Trophoblast cell (in vitro differentiated cells and primary cell): ENCODE results near the gene KCNJ1.

Experiments used
- DNase-seq, 2 donors: peaks; one replicate each; pipeline ENCODE4 v3.0.0-alpha.2; 2016
- H2AFZ ChIP-seq: 2 replicates; pipeline ENCODE4 v1.6.1; 2013; ENCODE audit warnings: low read length, moderate library complexity, mild to moderate bottlenecking; ENCODE audit not compliant: insufficient read depth, poor library complexity
- H2AK5ac ChIP-seq: 2 replicates; pipeline ENCODE4 v1.6.1; 2013; ENCODE audit warnings: mild to moderate bottlenecking, low read length
- H2BK120ac ChIP-seq: 2 replicates; pipeline ENCODE4 v1.6.1; 2013; ENCODE audit warnings: low read length, mild to moderate bottlenecking, moderate library complexity; ENCODE audit not compliant: insufficient read depth, poor library complexity
- H2BK12ac ChIP-seq: 2 replicates; pipeline ENCODE4 v1.6.1; 2013; ENCODE audit warnings: mild to moderate bottlenecking, low read length, moderate library complexity
- H2BK5ac ChIP-seq: 2 replicates; pipeline ENCODE4 v1.6.1; 2013; ENCODE audit warnings: low read length, low read depth, moderate library complexity, mild to moderate bottlenecking; ENCODE audit not compliant: poor library complexity
- H3K14ac ChIP-seq: 2 replicates; pipeline ENCODE4 v1.6.1; 2013; ENCODE audit warnings: mild to moderate bottlenecking, low read length
- H3K18ac ChIP-seq: 2 replicates; pipeline ENCODE4 v1.6.1; 2013; ENCODE audit warnings: mild to moderate bottlenecking, low read length
- H3K23ac ChIP-seq: 2 replicates; pipeline ENCODE4 v1.6.1; 2013; ENCODE audit warnings: low read length
- H3K27ac ChIP-seq: 2 replicates; pipeline ENCODE4 v1.5.1; 2013; ENCODE audit warnings: low read depth, mild to moderate bottlenecking, inconsistent platforms, low read length, moderate library complexity
- H3K27me3 ChIP-seq: 2 replicates; pipeline ENCODE4 v1.6.1; 2013; ENCODE audit warnings: inconsistent platforms, mild to moderate bottlenecking, low read length, moderate library complexity; ENCODE audit not compliant: insufficient read depth
- H3K36me3 ChIP-seq, 2 experiments: 1 replicate in 1 of 2; 2 replicates in 1 of 2; pipeline ENCODE4 v1.6.1; 2013; ENCODE audit warnings: low read length in 2 of 2, mild to moderate bottlenecking in 2 of 2, moderate library complexity in 1 of 2; ENCODE audit not compliant: insufficient read depth in 2 of 2, control insufficient read depth in 1 of 2
- H3K4ac ChIP-seq: 2 replicates; pipeline ENCODE4 v1.6.1; 2013; ENCODE audit warnings: low read depth, mild to moderate bottlenecking, low read length, moderate library complexity
- H3K4me1 ChIP-seq, 2 experiments: 1 replicate in 1 of 2; 2 replicates in 1 of 2; pipeline ENCODE4 v1.6.1; 2013; ENCODE audit warnings: low read length in 2 of 2, mild to moderate bottlenecking in 2 of 2, moderate library complexity in 1 of 2; ENCODE audit not compliant: insufficient read depth in 2 of 2, control insufficient read depth in 1 of 2
- H3K4me2 ChIP-seq: 2 replicates; pipeline ENCODE4 v1.6.1; 2013; ENCODE audit warnings: inconsistent platforms, mild to moderate bottlenecking, low read length, moderate library complexity
- H3K4me3 ChIP-seq: 2 replicates; pipeline ENCODE4 v1.5.1; 2013; ENCODE audit warnings: mild to moderate bottlenecking, low read depth, low read length, inconsistent platforms
- H3K79me1 ChIP-seq: one replicate; pipeline ENCODE4 v1.6.1; 2013; ENCODE audit warnings: low read length
- H3K79me2 ChIP-seq: 2 replicates; pipeline ENCODE4 v1.6.1; 2013; ENCODE audit warnings: low read length, mild to moderate bottlenecking; ENCODE audit not compliant: control insufficient read depth, insufficient read depth, poor library complexity
- H3K9ac ChIP-seq: 2 replicates; pipeline ENCODE4 v1.6.1; 2013; ENCODE audit warnings: mild to moderate bottlenecking, low read length
- H3K9me3 ChIP-seq: 2 replicates; pipeline ENCODE4 v1.6.1; 2013; ENCODE audit warnings: low read depth, mild to moderate bottlenecking, control low read depth, inconsistent platforms, low read length; ENCODE audit not compliant: insufficient read depth
- H4K12ac ChIP-seq: 2 replicates; pipeline ENCODE4 v1.6.1; 2013; ENCODE audit warnings: low read depth, mild to moderate bottlenecking, low read length, moderate library complexity
- H4K8ac ChIP-seq: 2 replicates; pipeline ENCODE4 v1.6.1; 2013; ENCODE audit warnings: low read depth, mild to moderate bottlenecking, low read length, moderate library complexity
- H4K91ac ChIP-seq: one replicate; pipeline ENCODE4 v1.6.1; 2013; ENCODE audit warnings: low read depth, mild to moderate bottlenecking, low read length, moderate library complexity
- WGBS: extraction: QIAGEN DNeasy Blood & Tissue Kit; methylation state at CpG from one replicate; pipeline ENCODE4 v1.1.7; 2013; ENCODE audit warnings: missing lambda C conversion rate; ENCODE audit not compliant: insufficient read length, insufficient coverage; ENCODE audit errors: extremely low coverage; 5-methylcytosine and 5-hydroxymethylcytosine counted together

Gene KCNJ1

GRCh38 chr11:128852327-128853023, 14.6 kb downstream of the KCNJ1 start:
- no CpG with 5 or more reads among the region's 13 CpGs for WGBS
- Histone ChIP-seq H2BK120ac (no peak overlapping the region), H2BK5ac (no peak overlapping the region), H3K9me3 (no peaks in the 10 kb centered on the region), H3K79me1 (no peaks in the 10 kb centered on the region), H3K27ac (no peak overlapping the region), H3K23ac (no peak overlapping the region), H4K12ac (no peak overlapping the region), H3K79me2 (no peaks in the 10 kb centered on the region), H3K4me3 (no peak overlapping the region), H3K4me1 (no peaks in the 10 kb centered on the region), H3K14ac (no peak overlapping the region), H2BK12ac (no peak overlapping the region), H3K4ac (no peak overlapping the region), H3K27me3 (no peaks in the 10 kb centered on the region), H3K36me3 (no peaks in the 10 kb centered on the region), H3K18ac (no peak overlapping the region), H3K4me2 (no peak overlapping the region), H2AFZ (no peak overlapping the region), H4K8ac (no peak overlapping the region), H2AK5ac (no peak overlapping the region), H4K91ac (no peak overlapping the region), H3K9ac (no peak overlapping the region)
- DNase-seq = no peak

- no peak overlapping the region for H2AK5ac ChIP-seq
- DNase-seq = peak; percentile 52 to 60
- no peak overlapping the region for H2BK12ac ChIP-seq
- no peak overlapping the region for H4K8ac ChIP-seq
- H3K9me3 ChIP-seq = no peaks in the 10 kb centered on the region
- no peak overlapping the region for H3K4ac ChIP-seq
- no peaks in the 10 kb centered on the region for H3K36me3 ChIP-seq
- H3K4me1 ChIP-seq = no peaks in the 10 kb centered on the region
- no peak overlapping the region for H3K9ac ChIP-seq
- H3K4me2 ChIP-seq = no peak overlapping the region
- no peak overlapping the region for H3K23ac ChIP-seq
- H2BK5ac ChIP-seq = no peak overlapping the region
- H3K27me3 ChIP-seq = no peaks in the 10 kb centered on the region
- no peak overlapping the region for H3K4me3 ChIP-seq
- no peak overlapping the region for H3K27ac ChIP-seq
- WGBS = no CpG with 5 or more reads among the region's 10 CpGs
- H2AFZ ChIP-seq = no peak overlapping the region
- H2BK120ac ChIP-seq = no peak overlapping the region
- no peaks in the 10 kb centered on the region for H3K79me1 ChIP-seq
- H4K91ac ChIP-seq = no peak overlapping the region
- H3K79me2 ChIP-seq = no peaks in the 10 kb centered on the region
- H4K12ac ChIP-seq = no peak overlapping the region
- no peak overlapping the region for H3K14ac ChIP-seq
- H3K18ac ChIP-seq = no peak overlapping the region
These were observed 18.2 kb downstream of the KCNJ1 start for GRCh38 chr11:128848815-128849455.

DNA sequence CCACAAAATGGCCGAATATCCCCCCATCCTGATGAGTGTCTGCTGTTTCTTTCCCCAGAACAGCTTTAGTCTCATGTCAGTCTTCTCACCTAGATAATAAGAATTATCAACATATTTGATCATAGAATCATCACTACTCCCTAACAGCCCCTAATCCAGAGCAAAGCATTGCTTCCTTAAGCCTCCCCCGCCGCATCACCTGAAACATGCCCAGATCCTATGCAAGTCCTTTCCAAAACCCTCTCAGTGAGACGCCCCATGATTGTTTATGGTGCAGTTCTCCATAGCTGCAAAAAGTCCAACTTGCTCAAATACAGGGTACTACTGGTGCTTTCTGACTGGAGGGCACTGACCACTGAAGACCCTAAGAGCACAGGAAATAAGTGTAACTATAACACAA, 20.1 kb downstream of the KCNJ1 start:
- H2BK5ac ChIP-seq = no peak overlapping the region

GRCh38 chr11:128845334-128845780, 21.7 kb downstream of the KCNJ1 start:
- no CpG with 5 or more reads among the region's 2 CpGs for whole genome bisulfite sequencing
- H3K27me3 ChIP-seq = no peaks in the 10 kb centered on the region

More for the DNA sequence above, 20.1 kb downstream of the KCNJ1 start:
- H3K23ac ChIP-seq = no peak overlapping the region
- H3K14ac ChIP-seq = no peak overlapping the region
- H4K12ac ChIP-seq = no peak overlapping the region
- H3K4me1 ChIP-seq = no peaks in the 10 kb centered on the region
- H3K36me3 ChIP-seq = no peaks in the 10 kb centered on the region
- H3K18ac ChIP-seq = no peak overlapping the region
- no CpG with 5 or more reads among the region's 4 CpGs for WGBS
- DNase-seq = no peak
- H3K27me3 ChIP-seq = no peaks in the 10 kb centered on the region
- H3K27ac ChIP-seq = no peak overlapping the region
- no peaks in the 10 kb centered on the region for H3K79me1 ChIP-seq
- no peak overlapping the region for H3K4me2 ChIP-seq
- no peak overlapping the region for H3K4ac ChIP-seq
- H2BK12ac ChIP-seq = no peak overlapping the region
- H3K4me3 ChIP-seq = no peak overlapping the region
- no peak overlapping the region for H2BK120ac ChIP-seq
- no peaks in the 10 kb centered on the region for H3K9me3 ChIP-seq
- no peak overlapping the region for H2AFZ ChIP-seq
- no peak overlapping the region for H4K8ac ChIP-seq
- no peak overlapping the region for H2AK5ac ChIP-seq
- no peak overlapping the region for H3K9ac ChIP-seq
- H3K79me2 ChIP-seq = no peaks in the 10 kb centered on the region
- H4K91ac ChIP-seq = no peak overlapping the region

More at GRCh38 chr11:128845334-128845780, 21.7 kb downstream of the KCNJ1 start:
- H3K4me1 ChIP-seq = no peaks in the 10 kb centered on the region
- H3K27ac ChIP-seq = no peak overlapping the region
- H4K91ac ChIP-seq = no peak overlapping the region
- no peak overlapping the region for H3K23ac ChIP-seq
- no peak overlapping the region for H2BK12ac ChIP-seq
- H3K4me3 ChIP-seq = no peak overlapping the region
- no peak overlapping the region for H3K4me2 ChIP-seq
- H2BK5ac ChIP-seq = no peak overlapping the region
- H2BK120ac ChIP-seq = no peak overlapping the region
- no peak for DNase-seq
- H4K8ac ChIP-seq = no peak overlapping the region
- no peaks in the 10 kb centered on the region for H3K36me3 ChIP-seq
- H3K4ac ChIP-seq = no peak overlapping the region
- no peak overlapping the region for H3K14ac ChIP-seq
- no peaks in the 10 kb centered on the region for H3K9me3 ChIP-seq
- H2AFZ ChIP-seq = no peak overlapping the region
- H3K79me1 ChIP-seq = no peaks in the 10 kb centered on the region
- H3K9ac ChIP-seq = no peak overlapping the region
- no peaks in the 10 kb centered on the region for H3K79me2 ChIP-seq
- no peak overlapping the region for H2AK5ac ChIP-seq
- no peak overlapping the region for H4K12ac ChIP-seq
- no peak overlapping the region for H3K18ac ChIP-seq
